Stimulated activated CD4-positive, alpha-beta T cell treated with anti-CD3 and anti-CD28 coated beads, Interleukin-15, amount 100 ng/mL, for 24 hours (primary cell): ENCODE data around the gene LMNB1.

Experiments used
- DNase-seq: peaks from one replicate; pipeline ENCODE4 v3.0.0-alpha.2; 2020

LMNB1 gene

GRCh38 chr5:126857472-126858410 is 80.8 kb downstream of the LMNB1 start:
- no peak for DNase-seq

GRCh38 chr5:126858441-126858840 is 81.5 kb downstream of the LMNB1 start:
- DNase-seq = no peak

GRCh38 chr5:126863402-126863801 is 86.5 kb downstream of the LMNB1 start:
- no peak for DNase-seq

- DNase-seq = no peak
Observed at GRCh38 chr5:126864042-126864688, 87.2 kb downstream of the LMNB1 start.

- no peak for DNase-seq
Observed at GRCh38 chr5:126865299-126865698, 88.4 kb downstream of the LMNB1 start.

GRCh38 chr5:126866851-126867636 is 90.1 kb downstream of the LMNB1 start:
- no peak for DNase-seq

GRCh38 chr5:126868338-126869004 is 91.5 kb downstream of the LMNB1 start:
- no peak for DNase-seq

- peak; percentile 58 for DNase-seq
Observed at GRCh38 chr5:126869005-126869451, 92.1 kb downstream of the LMNB1 start.

GRCh38 chr5:126871441-126871840 is 94.5 kb downstream of the LMNB1 start:
- no peak for DNase-seq

- no peak for DNase-seq
Observed at GRCh38 chr5:126872561-126873354, 95.8 kb downstream of the LMNB1 start.

- no peak for DNase-seq
Observed at GRCh38 chr5:126875303-126875785, 98.4 kb downstream of the LMNB1 start.

GRCh38 chr5:126877602-126878001 is 100.7 kb downstream of the LMNB1 start:
- no peak for DNase-seq

GRCh38 chr5:126878085-126878484 is 101.1 kb downstream of the LMNB1 start:
- no peak for DNase-seq

- no peak for DNase-seq
Observed at GRCh38 chr5:126878634-126879033, 101.7 kb downstream of the LMNB1 start.

- DNase-seq = no peak
Observed at GRCh38 chr5:126881821-126882600, 105.1 kb downstream of the LMNB1 start.

GRCh38 chr5:126883564-126884245 is 106.8 kb downstream of the LMNB1 start:
- no peak for DNase-seq

- no peak for DNase-seq
Observed at GRCh38 chr5:126884269-126884819, 107.4 kb downstream of the LMNB1 start.
